ENCODE measurements around the gene C16orf46. TPM values are rescaled to one million over a fixed set of nuclear protein-coding genes. Genes with fewer than 3 reads are reported as not detected.

Gene C16orf46
- total and polyA plus RNA-seq, 2 of the 13 experiments (the other 11 are each of a cell fraction or from before 2014, with no cell fraction given): 0.38 to 0.55 TPM

- no peak for TF ChIP-seq FOXA1 (IDR thresholded peaks at IDR 0.05)
- peak; percentile 55 for TF ChIP-seq FOXA1 (CRISPR knock-in tag; IDR thresholded peaks at IDR 0.05)
- peak; percentile 68; the same call in 1 of the 2 replicates for TF ChIP-seq HBP1 (CRISPR knock-in tag; IDR thresholded peaks at IDR 0.05; ENCODE audit: low read depth)
- TF ChIP-seq MED1 (CRISPR knock-in tag; IDR thresholded peaks at IDR 0.05): peak; percentile 66; the same call in 1 of the 2 replicates
- TF ChIP-seq STAT5B (CRISPR knock-in tag; IDR thresholded peaks at IDR 0.05): no peak
- TF ChIP-seq MLXIP (CRISPR knock-in tag; IDR thresholded peaks at IDR 0.05; ENCODE audit: borderline replicate concordance): no peak
- no peak for TF ChIP-seq ZNF343 (CRISPR knock-in tag; IDR thresholded peaks at IDR 0.05)
- peak; percentile 74 for TF ChIP-seq ZNF547 (CRISPR knock-in tag; IDR thresholded peaks at IDR 0.05)
- TF ChIP-seq NFIB (CRISPR knock-in tag; IDR thresholded peaks at IDR 0.05; ENCODE audit: borderline replicate concordance): no peak
- TF ChIP-seq ZNF136 (CRISPR knock-in tag; IDR thresholded peaks at IDR 0.05; ENCODE audit: low read depth): peak; percentile 72; the same call in 1 of the 2 replicates
- no peak for TF ChIP-seq ZBTB2 (CRISPR knock-in tag; IDR thresholded peaks at IDR 0.05; ENCODE audit: low read depth)
- no peak for TF ChIP-seq MLLT10 (CRISPR knock-in tag; IDR thresholded peaks at IDR 0.05)
- peak; percentile 41 for TF ChIP-seq ZNF12 (CRISPR knock-in tag; IDR thresholded peaks at IDR 0.05)
- TF ChIP-seq ZNF839 (CRISPR knock-in tag; IDR thresholded peaks at IDR 0.05; ENCODE audit: borderline replicate concordance): 0 out of 2 replicates have a peak, but pooled peaks have one; percentile 80
- no peak for TF ChIP-seq ZNF562 (CRISPR knock-in tag; IDR thresholded peaks at IDR 0.05; ENCODE audit: borderline replicate concordance)
- peak; percentile 83; the same call in 1 of the 2 replicates for TF ChIP-seq ZSCAN20 (CRISPR knock-in tag; IDR thresholded peaks at IDR 0.05; ENCODE audit: borderline replicate concordance)
- peak; percentile 94 for TF ChIP-seq ZNF704 (CRISPR knock-in tag; IDR thresholded peaks at IDR 0.05; ENCODE audit: borderline replicate concordance)
- peak; percentile 19 for TF ChIP-seq ZNF605 (CRISPR knock-in tag; IDR thresholded peaks at IDR 0.05)
- peak; percentile 96 for TF ChIP-seq RBFOX2 (IDR thresholded peaks at IDR 0.05; ENCODE audit: low read depth, low read length)
Measured at GRCh38 chr16:81077076-81077940, at the start of gene C16orf46 (continued).

All from HepG2 (cell line).